H1 (cell line): ENCODE results near the gene CD63. TPM values are rescaled to one million over a fixed set of nuclear protein-coding genes. Genes with fewer than 3 reads are reported as not detected.

Source experiments
- BCL11A ChIP-seq, 2 experiments: IDR thresholded peaks; one replicate each; pipeline ENCODE4 v1.6.1; 2011; ENCODE audit warnings: low read depth in 2 of 2, low read length in 2 of 2, mild to moderate bottlenecking in 2 of 2
- EGR1 ChIP-seq: IDR thresholded peaks from 2 replicates; pipeline ENCODE4 v1.6.1; 2011; ENCODE audit warnings: low read depth, low read length, borderline replicate concordance
- SP1 ChIP-seq: IDR thresholded peaks from 2 replicates; pipeline ENCODE4 v1.6.1; 2011; ENCODE audit warnings: low read depth, low read length
- polyA plus RNA-seq, 7 experiments: library from polyadenylated mRNA; depleted of rRNA in 3 of 7; stranded (reverse) in 5 of 7; unstranded in 2 of 7; fragments of >200 nt in 5 of 7; fragments of 200-250 nt in 2 of 7; gene quantifications; 1 replicate in 5 of 7; 2 replicates in 1 of 7; 4 replicates in 1 of 7; pipeline versions ENCODE4 v1.2.1 to v1.2.3, GENCODE V29; 2011 to 2013; ENCODE audit warnings: missing spikeins in 2 of 7, mixed read lengths in 2 of 7
- total RNA-seq: library from RNA; stranded (reverse); fragmentation: NEBNext Ultra II Directional; extraction: Animal tissue kit (Norgen Biotek cat#: 25700); gene quantifications from 2 replicates; pipeline ENCODE4 v1.2.1, GENCODE V29; 2021
- TF ChIP-seq, protein P1 (sequence below): fragments of 300-600 bp; sonication (generic); IDR thresholded peaks from 2 replicates; pipeline ENCODE4 v1.7.1; 2012; ENCODE audit warnings: low read length, moderate library complexity, mild to moderate bottlenecking, inconsistent platforms; ENCODE audit not compliant: insufficient replicate concordance
- TF ChIP-seq, protein P2 (sequence below): IDR thresholded peaks from 2 replicates; pipeline ENCODE4 v1.6.1; 2011; ENCODE audit warnings: low read depth, mild to moderate bottlenecking, low read length; ENCODE audit not compliant: insufficient read depth

Gene CD63
- total and polyA plus RNA-seq, 2 of the 8 experiments (the other 6 are each of a cell fraction or from before 2014, with no cell fraction given) = 440 to 526 TPM

DNA sequence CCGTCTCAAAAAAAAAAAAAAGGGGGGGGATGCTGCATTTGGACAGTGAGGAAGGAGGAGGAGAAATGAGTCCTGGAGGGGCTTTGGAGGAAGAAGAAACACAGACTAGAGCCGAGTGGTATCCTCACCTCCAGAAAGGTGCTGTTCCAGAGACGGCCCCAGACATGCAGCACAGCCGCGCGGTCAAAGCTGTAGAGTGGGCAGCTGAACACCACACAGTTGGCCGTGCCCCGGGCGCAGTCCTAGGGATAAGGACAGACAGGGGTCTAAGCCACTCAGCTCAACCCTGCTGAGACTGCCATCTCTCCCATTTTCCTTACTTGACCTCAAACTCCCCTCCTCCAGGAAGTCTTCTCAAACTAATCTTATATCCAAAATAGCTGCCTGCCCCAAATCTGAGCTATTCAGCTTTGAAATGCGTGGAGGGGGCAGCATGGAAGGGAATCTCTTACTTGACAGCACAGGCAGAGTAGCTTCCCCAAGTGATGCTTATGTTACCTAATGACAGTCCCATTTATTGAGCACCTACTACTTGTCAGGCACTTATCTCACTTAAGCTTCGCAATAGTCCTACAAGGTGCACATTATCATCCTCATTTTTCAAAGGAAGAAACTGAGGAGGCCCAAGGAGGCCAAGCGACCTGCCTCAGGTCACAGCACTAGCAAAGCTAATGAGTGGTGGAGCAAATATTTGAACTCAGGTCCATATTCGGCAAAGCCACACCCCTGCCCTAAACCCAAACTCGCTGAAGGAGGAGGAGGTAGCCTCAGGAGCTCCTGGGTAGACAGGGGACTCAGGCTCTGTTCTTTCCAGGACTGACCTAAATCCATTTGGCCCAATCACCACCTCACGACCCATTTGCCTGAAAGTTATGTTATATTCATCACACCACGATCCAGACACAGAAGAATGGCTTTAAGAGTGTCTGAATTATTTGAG lies 39.8 kb downstream of the CD63 start (continued):
- TF ChIP-seq, protein P1, sequence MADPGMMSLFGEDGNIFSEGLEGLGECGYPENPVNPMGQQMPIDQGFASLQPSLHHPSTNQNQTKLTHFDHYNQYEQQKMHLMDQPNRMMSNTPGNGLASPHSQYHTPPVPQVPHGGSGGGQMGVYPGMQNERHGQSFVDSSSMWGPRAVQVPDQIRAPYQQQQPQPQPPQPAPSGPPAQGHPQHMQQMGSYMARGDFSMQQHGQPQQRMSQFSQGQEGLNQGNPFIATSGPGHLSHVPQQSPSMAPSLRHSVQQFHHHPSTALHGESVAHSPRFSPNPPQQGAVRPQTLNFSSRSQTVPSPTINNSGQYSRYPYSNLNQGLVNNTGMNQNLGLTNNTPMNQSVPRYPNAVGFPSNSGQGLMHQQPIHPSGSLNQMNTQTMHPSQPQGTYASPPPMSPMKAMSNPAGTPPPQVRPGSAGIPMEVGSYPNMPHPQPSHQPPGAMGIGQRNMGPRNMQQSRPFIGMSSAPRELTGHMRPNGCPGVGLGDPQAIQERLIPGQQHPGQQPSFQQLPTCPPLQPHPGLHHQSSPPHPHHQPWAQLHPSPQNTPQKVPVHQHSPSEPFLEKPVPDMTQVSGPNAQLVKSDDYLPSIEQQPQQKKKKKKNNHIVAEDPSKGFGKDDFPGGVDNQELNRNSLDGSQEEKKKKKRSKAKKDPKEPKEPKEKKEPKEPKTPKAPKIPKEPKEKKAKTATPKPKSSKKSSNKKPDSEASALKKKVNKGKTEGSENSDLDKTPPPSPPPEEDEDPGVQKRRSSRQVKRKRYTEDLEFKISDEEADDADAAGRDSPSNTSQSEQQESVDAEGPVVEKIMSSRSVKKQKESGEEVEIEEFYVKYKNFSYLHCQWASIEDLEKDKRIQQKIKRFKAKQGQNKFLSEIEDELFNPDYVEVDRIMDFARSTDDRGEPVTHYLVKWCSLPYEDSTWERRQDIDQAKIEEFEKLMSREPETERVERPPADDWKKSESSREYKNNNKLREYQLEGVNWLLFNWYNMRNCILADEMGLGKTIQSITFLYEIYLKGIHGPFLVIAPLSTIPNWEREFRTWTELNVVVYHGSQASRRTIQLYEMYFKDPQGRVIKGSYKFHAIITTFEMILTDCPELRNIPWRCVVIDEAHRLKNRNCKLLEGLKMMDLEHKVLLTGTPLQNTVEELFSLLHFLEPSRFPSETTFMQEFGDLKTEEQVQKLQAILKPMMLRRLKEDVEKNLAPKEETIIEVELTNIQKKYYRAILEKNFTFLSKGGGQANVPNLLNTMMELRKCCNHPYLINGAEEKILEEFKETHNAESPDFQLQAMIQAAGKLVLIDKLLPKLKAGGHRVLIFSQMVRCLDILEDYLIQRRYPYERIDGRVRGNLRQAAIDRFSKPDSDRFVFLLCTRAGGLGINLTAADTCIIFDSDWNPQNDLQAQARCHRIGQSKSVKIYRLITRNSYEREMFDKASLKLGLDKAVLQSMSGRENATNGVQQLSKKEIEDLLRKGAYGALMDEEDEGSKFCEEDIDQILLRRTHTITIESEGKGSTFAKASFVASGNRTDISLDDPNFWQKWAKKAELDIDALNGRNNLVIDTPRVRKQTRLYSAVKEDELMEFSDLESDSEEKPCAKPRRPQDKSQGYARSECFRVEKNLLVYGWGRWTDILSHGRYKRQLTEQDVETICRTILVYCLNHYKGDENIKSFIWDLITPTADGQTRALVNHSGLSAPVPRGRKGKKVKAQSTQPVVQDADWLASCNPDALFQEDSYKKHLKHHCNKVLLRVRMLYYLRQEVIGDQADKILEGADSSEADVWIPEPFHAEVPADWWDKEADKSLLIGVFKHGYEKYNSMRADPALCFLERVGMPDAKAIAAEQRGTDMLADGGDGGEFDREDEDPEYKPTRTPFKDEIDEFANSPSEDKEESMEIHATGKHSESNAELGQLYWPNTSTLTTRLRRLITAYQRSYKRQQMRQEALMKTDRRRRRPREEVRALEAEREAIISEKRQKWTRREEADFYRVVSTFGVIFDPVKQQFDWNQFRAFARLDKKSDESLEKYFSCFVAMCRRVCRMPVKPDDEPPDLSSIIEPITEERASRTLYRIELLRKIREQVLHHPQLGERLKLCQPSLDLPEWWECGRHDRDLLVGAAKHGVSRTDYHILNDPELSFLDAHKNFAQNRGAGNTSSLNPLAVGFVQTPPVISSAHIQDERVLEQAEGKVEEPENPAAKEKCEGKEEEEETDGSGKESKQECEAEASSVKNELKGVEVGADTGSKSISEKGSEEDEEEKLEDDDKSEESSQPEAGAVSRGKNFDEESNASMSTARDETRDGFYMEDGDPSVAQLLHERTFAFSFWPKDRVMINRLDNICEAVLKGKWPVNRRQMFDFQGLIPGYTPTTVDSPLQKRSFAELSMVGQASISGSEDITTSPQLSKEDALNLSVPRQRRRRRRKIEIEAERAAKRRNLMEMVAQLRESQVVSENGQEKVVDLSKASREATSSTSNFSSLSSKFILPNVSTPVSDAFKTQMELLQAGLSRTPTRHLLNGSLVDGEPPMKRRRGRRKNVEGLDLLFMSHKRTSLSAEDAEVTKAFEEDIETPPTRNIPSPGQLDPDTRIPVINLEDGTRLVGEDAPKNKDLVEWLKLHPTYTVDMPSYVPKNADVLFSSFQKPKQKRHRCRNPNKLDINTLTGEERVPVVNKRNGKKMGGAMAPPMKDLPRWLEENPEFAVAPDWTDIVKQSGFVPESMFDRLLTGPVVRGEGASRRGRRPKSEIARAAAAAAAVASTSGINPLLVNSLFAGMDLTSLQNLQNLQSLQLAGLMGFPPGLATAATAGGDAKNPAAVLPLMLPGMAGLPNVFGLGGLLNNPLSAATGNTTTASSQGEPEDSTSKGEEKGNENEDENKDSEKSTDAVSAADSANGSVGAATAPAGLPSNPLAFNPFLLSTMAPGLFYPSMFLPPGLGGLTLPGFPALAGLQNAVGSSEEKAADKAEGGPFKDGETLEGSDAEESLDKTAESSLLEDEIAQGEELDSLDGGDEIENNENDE = no peak
- TF ChIP-seq SP1 (no peak), EGR1 (no peak), BCL11A (IDR thresholded peaks at IDR 0.05; ENCODE audit: low read depth in 2 of 2, low read length in 2 of 2) (no peak)
- TF ChIP-seq, protein P2, sequence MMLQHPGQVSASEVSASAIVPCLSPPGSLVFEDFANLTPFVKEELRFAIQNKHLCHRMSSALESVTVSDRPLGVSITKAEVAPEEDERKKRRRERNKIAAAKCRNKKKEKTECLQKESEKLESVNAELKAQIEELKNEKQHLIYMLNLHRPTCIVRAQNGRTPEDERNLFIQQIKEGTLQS = no peak
